Measurements from ENCODE around the gene OR7G2.

DNA sequence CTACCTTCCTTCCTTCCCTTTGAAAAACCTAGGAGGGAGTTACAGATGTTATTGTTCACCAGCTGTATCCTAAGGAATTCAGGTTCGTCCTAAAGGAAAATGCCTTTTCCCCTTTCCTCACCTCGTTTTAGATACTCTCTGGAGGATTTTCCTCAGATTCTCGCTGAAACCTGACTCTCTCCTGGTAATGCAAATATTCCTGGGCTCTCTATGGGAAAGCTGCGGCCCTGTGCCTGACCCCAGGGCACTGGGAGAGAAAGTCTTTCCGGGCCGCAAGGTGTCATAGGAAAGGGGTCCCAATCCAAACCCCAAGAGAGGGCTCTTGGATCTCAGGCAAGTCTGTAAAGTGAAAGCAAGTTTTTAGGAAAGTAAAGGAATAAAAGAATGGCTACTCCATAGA, 33.5 kb downstream of the OR7G2 start:
- TF ChIP-seq ZNF274 (IDR thresholded peaks at IDR 0.05; ENCODE audit: low read depth, low read length) (no peak), SUZ12 (IDR thresholded peaks at IDR 0.05; ENCODE audit: extremely low read depth, insufficient read depth, insufficient read length) (no peak)
